Activated T-cell treated with anti-CD3 and anti-CD28 coated beads, Interleukin-2, amount 50 U/mL, for 72 hours (primary cell): Measurements from ENCODE around the gene TDP1. TPM values are rescaled to one million over a fixed set of nuclear protein-coding genes. Genes with fewer than 3 reads are reported as not detected.

Experiments used
- ATAC-seq, 2 donors: fragments of 150-1000 bp; cut with Tn5 transposase; replicated peaks in 1 of 2; 2 replicates each; pipeline ENCODE4 v1.10.0; 2021; ENCODE audit warnings: moderate library complexity in 2 of 2, mild to moderate bottlenecking in 1 of 2
- DNase-seq, 2 donors: peaks; one replicate each; pipeline ENCODE4 v3.0.0; 2021 to 2022; ENCODE audit warnings: mixed read lengths in 1 of 2
- H3K27ac Mint-ChIP-seq: one replicate; pipeline ENCODE4 v1.8.0; 2022; ENCODE audit warnings: mild to moderate bottlenecking, moderate library complexity, mixed read lengths
- H3K27me3 Mint-ChIP-seq: one replicate; pipeline ENCODE4 v1.8.0; 2022; ENCODE audit warnings: low read depth, mixed read lengths
- H3K36me3 Mint-ChIP-seq, 2 donors: one replicate each; pipeline ENCODE4 v1.8.0; 2022; ENCODE audit warnings: mixed read lengths in 2 of 2, mild to moderate bottlenecking in 1 of 2; ENCODE audit not compliant: insufficient read depth in 2 of 2
- H3K4me1 Mint-ChIP-seq: one replicate; pipeline ENCODE4 v1.8.0; 2022; ENCODE audit warnings: low read depth, mixed read lengths
- H3K4me3 Mint-ChIP-seq, 2 donors: one replicate each; pipeline ENCODE4 v1.8.0; 2022; ENCODE audit warnings: mild to moderate bottlenecking in 2 of 2, mixed read lengths in 2 of 2, moderate library complexity in 2 of 2
- H3K9me3 Mint-ChIP-seq, 2 donors: one replicate each; pipeline ENCODE4 v1.8.0; 2022; ENCODE audit warnings: mixed read lengths in 2 of 2
- total RNA-seq, 2 donors: library from RNA; stranded (reverse); gene quantifications; one replicate each; pipeline ENCODE4 v1.2.3, GENCODE V29; 2022

Gene TDP1
- total RNA-seq, 2 donors from 2014 or later, result 98.4 to 99.1 TPM

- no peak overlapping the region for H3K27ac Mint-ChIP-seq
- DNase-seq (no peak), ATAC-seq (no peak)
- H3K4me1 Mint-ChIP-seq, result no peaks in the 10 kb centered on the region
- H3K36me3 Mint-ChIP-seq, result peaks cover 1 to 31% of the 10 kb centered on the region in 2 donors
- no peaks in the 10 kb centered on the region for H3K9me3 Mint-ChIP-seq
- no peaks in the 10 kb centered on the region for H3K27me3 Mint-ChIP-seq
- no peak overlapping the region for H3K4me3 Mint-ChIP-seq
Measured at GRCh38 chr14:89986462-89987160, 30.9 kb downstream of the TDP1 start.

GRCh38 chr14:89987161-89987475, 31.4 kb downstream of the TDP1 start:
- H3K9me3 Mint-ChIP-seq, result no peaks in the 10 kb centered on the region
- H3K27ac Mint-ChIP-seq, result no peak overlapping the region
- no peak for DNase-seq
- no peak for ATAC-seq
- H3K4me1 Mint-ChIP-seq, result no peaks in the 10 kb centered on the region
- H3K4me3 Mint-ChIP-seq, result no peak overlapping the region
- H3K27me3 Mint-ChIP-seq, result no peaks in the 10 kb centered on the region
- H3K36me3 Mint-ChIP-seq, result peaks cover 1 to 31% of the 10 kb centered on the region in 2 donors

GRCh38 chr14:89988787-89989186, 33.1 kb downstream of the TDP1 start:
- no peaks in the 10 kb centered on the region for H3K4me1 Mint-ChIP-seq

GRCh38 chr14:89990218-89990617, 34.5 kb downstream of the TDP1 start:
- no peak for DNase-seq
- no peaks in the 10 kb centered on the region for H3K9me3 Mint-ChIP-seq
- no peaks in the 10 kb centered on the region for H3K4me1 Mint-ChIP-seq
- peaks cover 2 to 35% of the 10 kb centered on the region in 2 donors for H3K36me3 Mint-ChIP-seq
- H3K27me3 Mint-ChIP-seq, result no peaks in the 10 kb centered on the region
- no peak overlapping the region for H3K27ac Mint-ChIP-seq
- no peak for ATAC-seq
- no peak overlapping the region for H3K4me3 Mint-ChIP-seq

More at GRCh38 chr14:89988787-89989186, 33.1 kb downstream of the TDP1 start:
- H3K27ac Mint-ChIP-seq, result no peak overlapping the region
- H3K4me3 Mint-ChIP-seq, result no peak overlapping the region
- no peak for DNase-seq
- H3K27me3 Mint-ChIP-seq, result no peaks in the 10 kb centered on the region
- H3K36me3 Mint-ChIP-seq, result peaks cover 1 to 28% of the 10 kb centered on the region in 2 donors
- ATAC-seq, result no peak
- H3K9me3 Mint-ChIP-seq, result no peaks in the 10 kb centered on the region

GRCh38 chr14:89990623-89991275, 35.0 kb downstream of the TDP1 start:
- ATAC-seq, result no peak

GRCh38 chr14:89992273-89992672, 36.5 kb downstream of the TDP1 start:
- ATAC-seq (no peak), DNase-seq (no peak)
- Mint-ChIP-seq H3K36me3 (peaks cover 6 to 37% of the 10 kb centered on the region in 2 donors), H3K4me1 (no peaks in the 10 kb centered on the region), H3K9me3 (no peaks in the 10 kb centered on the region), H3K27ac (no peak overlapping the region), H3K27me3 (no peaks in the 10 kb centered on the region), H3K4me3 (no peak overlapping the region)

More at GRCh38 chr14:89990623-89991275, 35.0 kb downstream of the TDP1 start:
- peaks cover 2 to 35% of the 10 kb centered on the region in 2 donors for H3K36me3 Mint-ChIP-seq
- H3K27me3 Mint-ChIP-seq, result no peaks in the 10 kb centered on the region
- DNase-seq, result no peak
- H3K4me1 Mint-ChIP-seq, result no peaks in the 10 kb centered on the region
- no peak overlapping the region for H3K4me3 Mint-ChIP-seq
- H3K27ac Mint-ChIP-seq, result no peak overlapping the region
- no peaks in the 10 kb centered on the region for H3K9me3 Mint-ChIP-seq

- Mint-ChIP-seq H3K4me3 (no peak overlapping the region), H3K4me1 (no peaks in the 10 kb centered on the region), H3K27ac (no peak overlapping the region), H3K9me3 (no peaks in the 10 kb centered on the region), H3K27me3 (no peaks in the 10 kb centered on the region), H3K36me3 (peaks cover 8 to 23% of the 10 kb centered on the region in 2 donors)
- no peak for ATAC-seq
- DNase-seq, result no peak
Measured at GRCh38 chr14:89996963-89997362, 41.2 kb downstream of the TDP1 start.

- ATAC-seq (no peak), DNase-seq (no peak)
- Mint-ChIP-seq H3K27me3 (no peaks in the 10 kb centered on the region), H3K4me1 (peaks cover 12% of the 10 kb centered on the region), H3K36me3 (peaks cover 7 to 21% of the 10 kb centered on the region in 2 donors), H3K27ac (no peak overlapping the region), H3K9me3 (no peaks in the 10 kb centered on the region), H3K4me3 (no peak overlapping the region)
Measured at GRCh38 chr14:90000935-90001334, 45.2 kb downstream of the TDP1 start.

GRCh38 chr14:90003526-90004307, 48.0 kb downstream of the TDP1 start:
- Mint-ChIP-seq H3K4me3 (no peak overlapping the region), H3K4me1 (peaks cover 22% of the 10 kb centered on the region), H3K27ac (peak overlapping the region; percentile 51), H3K27me3 (no peaks in the 10 kb centered on the region), H3K9me3 (no peaks in the 10 kb centered on the region), H3K36me3 (peaks cover 2 to 24% of the 10 kb centered on the region in 2 donors)
- no peak for DNase-seq
- ATAC-seq, result peak; percentile 69 to 80

GRCh38 chr14:90005441-90005840, 49.7 kb downstream of the TDP1 start:
- ATAC-seq (no peak), DNase-seq (no peak)
- Mint-ChIP-seq H3K36me3 (peaks cover 10 to 35% of the 10 kb centered on the region in 2 donors), H3K4me3 (no peak overlapping the region), H3K27me3 (no peaks in the 10 kb centered on the region), H3K9me3 (no peaks in the 10 kb centered on the region), H3K27ac (no peak overlapping the region), H3K4me1 (peaks cover 22% of the 10 kb centered on the region)

- peaks cover 12 to 38% of the 10 kb centered on the region in 2 donors for H3K36me3 Mint-ChIP-seq
- H3K4me1 Mint-ChIP-seq, result peaks cover 22% of the 10 kb centered on the region
- no peaks in the 10 kb centered on the region for H3K9me3 Mint-ChIP-seq
- no peak overlapping the region for H3K27ac Mint-ChIP-seq
- DNase-seq (no peak), ATAC-seq (no peak)
- H3K27me3 Mint-ChIP-seq, result no peaks in the 10 kb centered on the region
- no peak overlapping the region for H3K4me3 Mint-ChIP-seq
Measured at GRCh38 chr14:90005939-90006530, 50.3 kb downstream of the TDP1 start.

- peaks cover 0 to 2% of the 10 kb centered on the region in 2 donors for H3K9me3 Mint-ChIP-seq
- ATAC-seq, result no peak
- H3K4me1 Mint-ChIP-seq, result peaks cover 9% of the 10 kb centered on the region
- H3K27me3 Mint-ChIP-seq, result no peaks in the 10 kb centered on the region
- no peak for DNase-seq
- peak overlapping the region; percentile 8 for H3K27ac Mint-ChIP-seq
- no peak overlapping the region for H3K4me3 Mint-ChIP-seq
- H3K36me3 Mint-ChIP-seq, result peaks cover 15 to 34% of the 10 kb centered on the region in 2 donors
Measured at GRCh38 chr14:90017371-90017770, 61.6 kb downstream of the TDP1 start.
